ENCODE data around the gene NR3C2.

DNA sequence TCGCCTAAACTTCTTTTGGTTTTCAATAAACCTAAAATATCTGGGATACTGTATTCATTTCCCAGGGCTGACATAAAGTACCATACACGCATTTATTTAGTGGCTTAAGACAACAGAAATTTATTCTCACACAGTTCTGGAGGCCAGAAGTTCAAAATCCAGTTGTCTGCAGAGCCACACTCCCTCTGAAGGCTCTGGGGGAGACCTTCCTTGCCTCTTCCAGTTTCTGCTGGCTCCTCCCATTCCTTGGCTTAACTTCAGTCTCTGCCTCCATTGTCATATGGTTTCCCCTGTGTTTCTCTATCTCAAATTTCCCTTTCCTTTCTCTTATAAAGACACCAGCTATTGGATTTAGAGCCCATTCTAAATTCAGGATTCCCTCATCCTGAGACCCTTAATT, 44.4 kb downstream of the NR3C2 start:
- no peak for TF ChIP-seq RARB (CRISPR knock-in tag; IDR thresholded peaks at IDR 0.05)
- TF ChIP-seq OSR1 (CRISPR knock-in tag; IDR thresholded peaks at IDR 0.05), result no peak
